AG09319 (cell line): ENCODE results near the gene MACO1.

Experiments
- DNase-seq: peaks from one replicate; pipeline ENCODE4 v3.0.0-alpha.2; 2010; ENCODE audit warnings: low read depth; ENCODE audit errors: extremely low read depth
- CTCF ChIP-seq: IDR thresholded peaks from 2 replicates; pipeline ENCODE4 v1.5.1; 2011; ENCODE audit warnings: low read depth, mild to moderate bottlenecking, inconsistent platforms, low read length, moderate library complexity

MACO1 gene

GRCh38 chr1:25431955-25432719 lies 1.4 kb downstream of the MACO1 start:
- TF ChIP-seq CTCF = no peak
- DNase-seq = no peak

- DNase-seq = no peak
- TF ChIP-seq CTCF = no peak
Measured at GRCh38 chr1:25432749-25433388, 2.2 kb downstream of the MACO1 start.

- TF ChIP-seq CTCF = no peak
Measured at GRCh38 chr1:25433389-25434186, 2.9 kb downstream of the MACO1 start.

GRCh38 chr1:25435397-25436108 lies 4.9 kb downstream of the MACO1 start:
- TF ChIP-seq CTCF = no peak
- DNase-seq = no peak

More at GRCh38 chr1:25433389-25434186, 2.9 kb downstream of the MACO1 start:
- DNase-seq = no peak

GRCh38 chr1:25437672-25438071 lies 7.0 kb downstream of the MACO1 start:
- no peak for TF ChIP-seq CTCF
- no peak for DNase-seq

GRCh38 chr1:25439287-25439686 lies 8.6 kb downstream of the MACO1 start:
- no peak for TF ChIP-seq CTCF
- no peak for DNase-seq
